K562 (cell line): ENCODE measurements around the gene CISD3. TPM values are rescaled to one million over a fixed set of nuclear protein-coding genes. Genes with fewer than 3 reads are reported as not detected.
A peak's percentile ranks its signal among the peaks of the same experiment; 100 is the strongest.

ENCODE experiments used
- ESRRA ChIP-seq: fragments of 450-650 bp; IDR thresholded peaks from 2 replicates; pipeline ENCODE4 v1.6.1; 2014; ENCODE audit warnings: low read depth, mild to moderate bottlenecking, moderate library complexity, borderline replicate concordance
- ETS2 ChIP-seq: IDR thresholded peaks from 2 replicates; pipeline ENCODE4 v1.6.1; 2016; ENCODE audit warnings: borderline replicate concordance, missing genetic modification characterization, mild to moderate bottlenecking, moderate library complexity, missing compliant biosample characterization; ENCODE audit not compliant: poor library complexity, severe bottlenecking
- FOXJ2 ChIP-seq: fragments of 200-800 bp; sonication (Bioruptor generic); IDR thresholded peaks from 2 replicates; pipeline ENCODE4 v1.6.1; 2016; ENCODE audit warnings: missing genetic modification characterization, missing compliant biosample characterization
- KLF1 ChIP-seq: fragments of 450-650 bp; IDR thresholded peaks from 2 replicates; pipeline ENCODE4 v1.6.1; 2016; ENCODE audit warnings: missing genetic modification characterization, missing compliant biosample characterization
- MAZ ChIP-seq, 2 experiments: fragments of 450-650 bp in 1 of 2; sonication (generic) in 1 of 2; formaldehyde crosslinking; IDR thresholded peaks in 1 of 2; conservative IDR thresholded peaks in 1 of 2; 2 replicates each; pipeline versions ENCODE4 v1.4.0 to v1.5.0; 2020; ENCODE audit warnings: mild to moderate bottlenecking in 1 of 2, missing genetic modification reagents in 1 of 2
- NFIX ChIP-seq: fragments of 250-450 bp; sonication (Bioruptor Pico); IDR thresholded peaks from 2 replicates; pipeline ENCODE4 v1.4.0; 2020; ENCODE audit warnings: low read depth, mild to moderate bottlenecking, moderate library complexity
- OTX1 ChIP-seq: fragments of 450-650 bp; formaldehyde crosslinking; IDR thresholded peaks from 2 replicates; pipeline ENCODE4 v1.4.0; 2022; ENCODE audit warnings: mild to moderate bottlenecking
- PKNOX1 ChIP-seq: fragments of 450-650 bp; IDR thresholded peaks from 2 replicates; pipeline ENCODE4 v1.6.1; 2016
- SLC30A9 ChIP-seq: fragments of 250-450 bp; sonication (Bioruptor Pico); IDR thresholded peaks from 2 replicates; pipeline ENCODE4 v1.8.0; 2022; ENCODE audit warnings: mild to moderate bottlenecking, moderate library complexity
- U2AF2 ChIP-seq: fragments of 200-400 bp; formaldehyde crosslinking; optimal IDR thresholded peaks from 2 replicates; pipeline ENCODE3; 2017; ENCODE audit warnings: low read depth, mild to moderate bottlenecking, low read length
- ZBTB9 ChIP-seq: fragments of 450-650 bp; formaldehyde crosslinking; IDR thresholded peaks from 2 replicates; pipeline ENCODE4 v1.4.0; 2020; ENCODE audit warnings: mild to moderate bottlenecking, moderate library complexity
- ZKSCAN3 ChIP-seq: fragments of 250-450 bp; sonication (Bioruptor Pico); IDR thresholded peaks from 2 replicates; pipeline ENCODE4 v1.4.0; 2020
- ZNF282 ChIP-seq: sonication (generic); formaldehyde crosslinking; IDR thresholded peaks from 2 replicates; pipeline ENCODE4 v1.8.1; 2023; ENCODE audit warnings: missing genetic modification reagents
- ZNF696 ChIP-seq: fragments of 250-450 bp; sonication (Bioruptor Pico); conservative IDR thresholded peaks from 2 replicates; pipeline ENCODE4 v1.4.0; 2020; ENCODE audit warnings: mild to moderate bottlenecking, moderate library complexity
- ZNF75A ChIP-seq: fragments of 450-650 bp; formaldehyde crosslinking; IDR thresholded peaks from 2 replicates; pipeline ENCODE4 v1.4.0; 2020; ENCODE audit warnings: mild to moderate bottlenecking
- polyA plus RNA-seq, 8 experiments: library from polyadenylated mRNA; depleted of rRNA in 4 of 8; stranded (reverse) in 5 of 8; unstranded in 3 of 8; fragments of >200 nt; fragmentation: Nextera tagmentation in 2 of 8; fragmentation: Illumina TruSeq in 1 of 8; extraction: Ambion mirVana in 2 of 8; extraction: Trizol in 1 of 8; gene quantifications; 2 replicates each; pipeline versions ENCODE4 v1.2.1 to v1.2.3, GENCODE V29; 2011 to 2014; ENCODE audit warnings: inconsistent platforms in 1 of 8, missing spikeins in 1 of 8
- total RNA-seq, 7 experiments: library from RNA; depleted of rRNA in 6 of 7; stranded (reverse); fragments of >200 nt in 6 of 7; fragmentation: Illumina TruSeq in 2 of 7; extraction: Trizol in 2 of 7; gene quantifications; 2 replicates each; pipeline versions ENCODE4 v1.2.1 to v1.2.3, GENCODE V29; 2011 to 2021; ENCODE audit warnings: low replicate concordance in 1 of 7
- TF ChIP-seq, protein P1 (sequence below): fragments of 450-650 bp; IDR thresholded peaks from one replicate; pipeline ENCODE4 v1.6.1; 2018; ENCODE audit warnings: mild to moderate bottlenecking, moderate library complexity; ENCODE audit not compliant: partially characterized antibody
- TF ChIP-seq, protein P2 (sequence below): fragments of 200-800 bp; sonication (Bioruptor generic); IDR thresholded peaks from 2 replicates; pipeline ENCODE4 v1.6.1; 2016; ENCODE audit warnings: missing genetic modification characterization, missing compliant biosample characterization
- TF ChIP-seq, protein P3 (sequence below): fragments of 250-450 bp; sonication (Bioruptor Pico); IDR thresholded peaks from 2 replicates; pipeline ENCODE4 v1.8.0; 2021; ENCODE audit warnings: borderline replicate concordance, mild to moderate bottlenecking, moderate library complexity; ENCODE audit not compliant: poor library complexity, severe bottlenecking

The CISD3 gene
- total and polyA plus RNA-seq, 9 of the 15 experiments (the other 6 are each of a cell fraction or from before 2014, with no cell fraction given): 5.0 to 60.7 (median 15.7) TPM

DNA sequence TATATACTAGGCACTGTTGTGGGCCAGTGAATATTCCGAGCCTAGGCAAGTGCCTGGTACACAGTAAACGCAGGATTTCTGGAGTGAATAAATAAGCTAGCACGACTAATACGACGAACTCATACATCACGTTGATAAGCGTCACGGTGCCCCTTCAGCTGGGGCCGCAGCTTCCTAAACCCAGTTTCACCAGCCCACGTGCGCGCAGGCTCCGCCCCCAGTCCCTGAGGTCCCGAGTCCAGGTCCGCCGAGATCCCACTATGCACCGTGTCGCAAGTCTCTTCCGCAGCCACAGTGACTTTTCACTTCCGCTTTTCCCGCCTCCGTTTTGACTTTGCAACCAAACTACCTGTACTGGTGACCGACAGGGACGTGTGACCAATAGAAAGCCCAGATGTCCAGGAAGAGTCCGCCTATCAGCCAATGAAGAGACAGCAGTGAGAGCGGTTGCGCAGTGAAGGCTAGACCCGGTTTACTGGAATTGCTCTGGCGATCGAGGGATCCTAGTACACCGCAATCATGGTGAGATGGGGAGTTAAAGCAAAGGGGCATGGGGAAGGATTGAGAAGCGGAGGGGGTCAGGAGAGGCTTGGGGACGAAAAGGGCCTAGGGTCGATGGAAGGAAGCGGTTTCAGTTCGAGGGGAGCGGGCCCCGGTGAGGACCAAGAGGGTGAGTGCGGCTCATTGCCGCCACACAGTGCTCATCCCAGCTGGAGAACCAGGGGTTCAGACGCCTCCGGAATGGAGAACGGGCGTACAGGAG, 22.3 kb downstream of the CISD3 start, which contains the start of gene PSMB3 (continued):
- TF ChIP-seq FOXJ2 (tag): no peak
- no peak for TF ChIP-seq ZNF696
- no peak for TF ChIP-seq ZNF75A (CRISPR knock-in tag)
- peak; percentile 61; the same call in 1 of the 2 replicates for TF ChIP-seq ESRRA
- no peak for TF ChIP-seq SLC30A9 (CRISPR knock-in tag)
- TF ChIP-seq ETS2 (tag): no peak
- peak; percentile 97 for TF ChIP-seq OTX1 (CRISPR knock-in tag)
- no peak for TF ChIP-seq ZBTB9 (CRISPR knock-in tag)
- TF ChIP-seq, protein P1, sequence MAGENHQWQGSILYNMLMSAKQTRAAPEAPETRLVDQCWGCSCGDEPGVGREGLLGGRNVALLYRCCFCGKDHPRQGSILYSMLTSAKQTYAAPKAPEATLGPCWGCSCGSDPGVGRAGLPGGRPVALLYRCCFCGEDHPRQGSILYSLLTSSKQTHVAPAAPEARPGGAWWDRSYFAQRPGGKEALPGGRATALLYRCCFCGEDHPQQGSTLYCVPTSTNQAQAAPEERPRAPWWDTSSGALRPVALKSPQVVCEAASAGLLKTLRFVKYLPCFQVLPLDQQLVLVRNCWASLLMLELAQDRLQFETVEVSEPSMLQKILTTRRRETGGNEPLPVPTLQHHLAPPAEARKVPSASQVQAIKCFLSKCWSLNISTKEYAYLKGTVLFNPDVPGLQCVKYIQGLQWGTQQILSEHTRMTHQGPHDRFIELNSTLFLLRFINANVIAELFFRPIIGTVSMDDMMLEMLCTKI: no peak
- TF ChIP-seq U2AF2: no peak
- TF ChIP-seq ZNF282 (CRISPR knock-in tag): no peak
- TF ChIP-seq PKNOX1: peak; percentile 100
- TF ChIP-seq MAZ (CRISPR knock-in tag; conservative IDR thresholded peaks at IDR 0.05 in 1 of 2, IDR thresholded peaks at IDR 0.05 in 1 of 2): peak in 1 of 2 experiments; percentile 43; a peak in 1 of 4 replicates
- no peak for TF ChIP-seq ZKSCAN3 (CRISPR knock-in tag)
- TF ChIP-seq NFIX: no peak
- TF ChIP-seq KLF1 (tag): no peak
- TF ChIP-seq, protein P2, sequence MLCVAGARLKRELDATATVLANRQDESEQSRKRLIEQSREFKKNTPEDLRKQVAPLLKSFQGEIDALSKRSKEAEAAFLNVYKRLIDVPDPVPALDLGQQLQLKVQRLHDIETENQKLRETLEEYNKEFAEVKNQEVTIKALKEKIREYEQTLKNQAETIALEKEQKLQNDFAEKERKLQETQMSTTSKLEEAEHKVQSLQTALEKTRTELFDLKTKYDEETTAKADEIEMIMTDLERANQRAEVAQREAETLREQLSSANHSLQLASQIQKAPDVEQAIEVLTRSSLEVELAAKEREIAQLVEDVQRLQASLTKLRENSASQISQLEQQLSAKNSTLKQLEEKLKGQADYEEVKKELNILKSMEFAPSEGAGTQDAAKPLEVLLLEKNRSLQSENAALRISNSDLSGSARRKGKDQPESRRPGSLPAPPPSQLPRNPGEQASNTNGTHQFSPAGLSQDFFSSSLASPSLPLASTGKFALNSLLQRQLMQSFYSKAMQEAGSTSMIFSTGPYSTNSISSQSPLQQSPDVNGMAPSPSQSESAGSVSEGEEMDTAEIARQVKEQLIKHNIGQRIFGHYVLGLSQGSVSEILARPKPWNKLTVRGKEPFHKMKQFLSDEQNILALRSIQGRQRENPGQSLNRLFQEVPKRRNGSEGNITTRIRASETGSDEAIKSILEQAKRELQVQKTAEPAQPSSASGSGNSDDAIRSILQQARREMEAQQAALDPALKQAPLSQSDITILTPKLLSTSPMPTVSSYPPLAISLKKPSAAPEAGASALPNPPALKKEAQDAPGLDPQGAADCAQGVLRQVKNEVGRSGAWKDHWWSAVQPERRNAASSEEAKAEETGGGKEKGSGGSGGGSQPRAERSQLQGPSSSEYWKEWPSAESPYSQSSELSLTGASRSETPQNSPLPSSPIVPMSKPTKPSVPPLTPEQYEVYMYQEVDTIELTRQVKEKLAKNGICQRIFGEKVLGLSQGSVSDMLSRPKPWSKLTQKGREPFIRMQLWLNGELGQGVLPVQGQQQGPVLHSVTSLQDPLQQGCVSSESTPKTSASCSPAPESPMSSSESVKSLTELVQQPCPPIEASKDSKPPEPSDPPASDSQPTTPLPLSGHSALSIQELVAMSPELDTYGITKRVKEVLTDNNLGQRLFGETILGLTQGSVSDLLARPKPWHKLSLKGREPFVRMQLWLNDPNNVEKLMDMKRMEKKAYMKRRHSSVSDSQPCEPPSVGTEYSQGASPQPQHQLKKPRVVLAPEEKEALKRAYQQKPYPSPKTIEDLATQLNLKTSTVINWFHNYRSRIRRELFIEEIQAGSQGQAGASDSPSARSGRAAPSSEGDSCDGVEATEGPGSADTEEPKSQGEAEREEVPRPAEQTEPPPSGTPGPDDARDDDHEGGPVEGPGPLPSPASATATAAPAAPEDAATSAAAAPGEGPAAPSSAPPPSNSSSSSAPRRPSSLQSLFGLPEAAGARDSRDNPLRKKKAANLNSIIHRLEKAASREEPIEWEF (CRISPR knock-in tag): no peak
- TF ChIP-seq, protein P3, sequence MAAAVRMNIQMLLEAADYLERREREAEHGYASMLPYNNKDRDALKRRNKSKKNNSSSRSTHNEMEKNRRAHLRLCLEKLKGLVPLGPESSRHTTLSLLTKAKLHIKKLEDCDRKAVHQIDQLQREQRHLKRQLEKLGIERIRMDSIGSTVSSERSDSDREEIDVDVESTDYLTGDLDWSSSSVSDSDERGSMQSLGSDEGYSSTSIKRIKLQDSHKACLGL (CRISPR knock-in tag): peak; percentile 84
